ENCODE measurements around the gene COL4A5.

DNA sequence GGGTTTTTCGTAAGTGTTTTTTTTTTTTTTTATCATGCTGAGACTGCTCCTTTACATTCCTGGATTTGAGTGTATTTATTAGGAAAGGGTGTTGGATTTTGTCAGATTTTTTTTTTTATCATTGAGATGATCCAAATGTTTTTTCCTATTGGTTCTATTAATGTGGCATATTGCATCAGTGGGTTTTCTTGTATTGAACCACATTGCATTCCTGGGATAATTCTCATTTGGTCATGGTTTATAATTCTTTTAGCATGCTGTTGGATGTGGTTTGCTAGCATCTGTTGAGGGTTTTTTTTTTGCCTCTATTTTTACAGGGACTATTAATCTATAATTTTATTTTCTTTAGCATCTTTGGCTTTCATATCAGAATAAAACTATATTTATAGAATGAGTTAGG is 28.8 kb downstream of the COL4A5 start:
- TF ChIP-seq, protein P1, sequence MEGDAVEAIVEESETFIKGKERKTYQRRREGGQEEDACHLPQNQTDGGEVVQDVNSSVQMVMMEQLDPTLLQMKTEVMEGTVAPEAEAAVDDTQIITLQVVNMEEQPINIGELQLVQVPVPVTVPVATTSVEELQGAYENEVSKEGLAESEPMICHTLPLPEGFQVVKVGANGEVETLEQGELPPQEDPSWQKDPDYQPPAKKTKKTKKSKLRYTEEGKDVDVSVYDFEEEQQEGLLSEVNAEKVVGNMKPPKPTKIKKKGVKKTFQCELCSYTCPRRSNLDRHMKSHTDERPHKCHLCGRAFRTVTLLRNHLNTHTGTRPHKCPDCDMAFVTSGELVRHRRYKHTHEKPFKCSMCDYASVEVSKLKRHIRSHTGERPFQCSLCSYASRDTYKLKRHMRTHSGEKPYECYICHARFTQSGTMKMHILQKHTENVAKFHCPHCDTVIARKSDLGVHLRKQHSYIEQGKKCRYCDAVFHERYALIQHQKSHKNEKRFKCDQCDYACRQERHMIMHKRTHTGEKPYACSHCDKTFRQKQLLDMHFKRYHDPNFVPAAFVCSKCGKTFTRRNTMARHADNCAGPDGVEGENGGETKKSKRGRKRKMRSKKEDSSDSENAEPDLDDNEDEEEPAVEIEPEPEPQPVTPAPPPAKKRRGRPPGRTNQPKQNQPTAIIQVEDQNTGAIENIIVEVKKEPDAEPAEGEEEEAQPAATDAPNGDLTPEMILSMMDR (IDR thresholded peaks at IDR 0.05), result no peak
- no peak for TF ChIP-seq POLR2A (IDR thresholded peaks at IDR 0.05)

All from esophagus squamous epithelium (tissue), 4 donors.